Retinal pigment epithelial cell (primary cell): ENCODE results near the gene PTGR1.

Source experiments
- DNase-seq: peaks from one replicate; pipeline ENCODE4 v3.0.0-alpha.2; 2010; ENCODE audit warnings: low read depth
- H3K4me3 ChIP-seq: 2 replicates; pipeline ENCODE4 v1.5.1; 2011; ENCODE audit warnings: mild to moderate bottlenecking, low read length, control low read depth, moderate library complexity
- TF ChIP-seq, protein P1 (sequence below): conservative IDR thresholded peaks from 2 replicates; pipeline ENCODE4 v1.5.1; 2011; ENCODE audit warnings: low read depth, low read length, control low read depth, inconsistent platforms

The PTGR1 gene

DNA sequence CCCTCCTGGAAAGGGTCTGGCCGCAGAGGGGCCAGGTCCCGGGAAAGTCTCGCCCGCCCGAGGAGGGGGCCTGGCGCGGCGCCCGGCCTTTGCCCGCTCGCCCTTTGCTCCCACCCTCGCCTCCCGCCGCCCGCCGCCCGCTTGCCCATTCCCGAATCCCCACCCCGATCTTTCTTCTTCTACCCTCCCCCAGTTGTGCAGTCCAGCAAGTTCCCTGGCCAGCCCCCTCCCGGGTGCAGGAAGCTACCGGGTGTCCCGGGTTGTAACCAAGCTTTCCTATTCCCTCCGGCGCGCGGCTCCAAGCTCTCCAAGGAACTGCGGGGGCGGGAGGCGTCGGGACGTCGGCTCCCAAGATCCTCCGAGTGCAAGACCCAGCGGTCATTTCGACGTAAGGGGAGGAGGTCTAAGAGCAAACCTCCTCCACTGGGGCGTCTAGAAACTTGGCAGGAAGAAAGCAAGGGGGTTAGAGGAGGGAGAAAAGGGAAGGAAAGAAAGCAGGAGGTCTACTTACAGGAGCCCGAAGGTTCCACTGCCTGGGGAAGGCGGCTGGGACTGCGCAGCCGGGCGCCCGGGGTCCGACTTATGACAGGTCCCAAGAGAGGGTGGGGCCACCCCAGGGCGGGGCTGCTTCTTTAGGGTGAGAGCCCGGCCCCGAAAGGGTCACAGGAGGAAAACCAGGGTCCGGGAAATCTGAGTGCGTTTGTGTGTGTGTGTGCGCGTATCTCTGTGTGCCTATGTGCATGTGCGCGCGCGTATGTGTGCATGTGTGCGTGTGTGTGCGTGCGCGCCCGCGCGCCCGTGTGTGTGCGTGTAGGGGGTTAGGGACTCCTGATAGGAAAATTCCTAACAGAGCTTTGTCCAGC lies at the start of gene PTGR1:
Gene PTGR1, minus strand, starts transcription at position 556 of the 863 bp plus-strand sequence. CDS start 2,225 bp downstream, outside the sequence.
- H3K4me3 ChIP-seq = peak within 1 kb of the TSS; percentile 76
- peak; percentile 73 for DNase-seq
- TF ChIP-seq, protein P1, sequence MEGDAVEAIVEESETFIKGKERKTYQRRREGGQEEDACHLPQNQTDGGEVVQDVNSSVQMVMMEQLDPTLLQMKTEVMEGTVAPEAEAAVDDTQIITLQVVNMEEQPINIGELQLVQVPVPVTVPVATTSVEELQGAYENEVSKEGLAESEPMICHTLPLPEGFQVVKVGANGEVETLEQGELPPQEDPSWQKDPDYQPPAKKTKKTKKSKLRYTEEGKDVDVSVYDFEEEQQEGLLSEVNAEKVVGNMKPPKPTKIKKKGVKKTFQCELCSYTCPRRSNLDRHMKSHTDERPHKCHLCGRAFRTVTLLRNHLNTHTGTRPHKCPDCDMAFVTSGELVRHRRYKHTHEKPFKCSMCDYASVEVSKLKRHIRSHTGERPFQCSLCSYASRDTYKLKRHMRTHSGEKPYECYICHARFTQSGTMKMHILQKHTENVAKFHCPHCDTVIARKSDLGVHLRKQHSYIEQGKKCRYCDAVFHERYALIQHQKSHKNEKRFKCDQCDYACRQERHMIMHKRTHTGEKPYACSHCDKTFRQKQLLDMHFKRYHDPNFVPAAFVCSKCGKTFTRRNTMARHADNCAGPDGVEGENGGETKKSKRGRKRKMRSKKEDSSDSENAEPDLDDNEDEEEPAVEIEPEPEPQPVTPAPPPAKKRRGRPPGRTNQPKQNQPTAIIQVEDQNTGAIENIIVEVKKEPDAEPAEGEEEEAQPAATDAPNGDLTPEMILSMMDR = no peak

DNA sequence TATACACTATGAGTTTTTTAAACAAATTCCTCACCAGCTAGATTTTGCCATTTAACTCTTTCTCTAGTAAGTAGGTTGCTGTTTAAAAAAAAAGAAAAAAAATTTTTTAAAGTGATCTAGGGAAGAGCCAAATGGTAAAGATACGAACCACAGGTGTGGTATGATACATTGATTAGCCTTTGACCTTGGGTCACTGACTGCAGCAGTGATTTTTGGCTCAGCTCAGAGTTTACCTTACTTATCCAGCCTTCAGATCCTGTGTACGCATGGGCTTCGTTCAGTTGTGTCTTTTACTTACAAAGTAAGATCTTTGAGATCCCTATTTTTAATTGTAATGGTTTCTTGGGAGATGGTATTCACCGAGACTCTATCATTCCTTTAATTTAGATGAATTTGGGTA lies 49.6 kb upstream of the PTGR1 start:
- TF ChIP-seq, protein P1 = no peak
- H3K4me3 ChIP-seq = no peak overlapping the region
- no peak for DNase-seq

DNA sequence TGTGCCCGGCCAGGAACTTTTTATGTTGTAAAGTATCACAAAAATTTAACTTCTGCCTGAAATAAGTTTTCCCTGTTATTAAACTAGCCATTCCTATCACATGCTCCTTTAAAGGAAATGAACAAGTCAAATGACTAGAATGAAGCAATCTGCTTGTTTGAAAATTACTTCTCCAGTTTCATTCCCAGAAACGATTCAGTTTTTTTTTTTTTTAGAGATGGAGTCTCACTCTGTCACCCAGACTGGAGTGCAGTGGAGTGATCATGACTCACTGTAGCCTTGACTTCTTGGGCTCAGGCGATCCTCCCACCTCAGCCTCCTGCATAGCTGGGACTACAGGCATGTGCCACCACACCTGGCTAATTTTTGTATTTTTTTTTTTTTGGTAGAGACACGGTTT lies 48.6 kb upstream of the PTGR1 start:
- H3K4me3 ChIP-seq = no peak overlapping the region
- TF ChIP-seq, protein P1 = no peak
- no peak for DNase-seq

DNA sequence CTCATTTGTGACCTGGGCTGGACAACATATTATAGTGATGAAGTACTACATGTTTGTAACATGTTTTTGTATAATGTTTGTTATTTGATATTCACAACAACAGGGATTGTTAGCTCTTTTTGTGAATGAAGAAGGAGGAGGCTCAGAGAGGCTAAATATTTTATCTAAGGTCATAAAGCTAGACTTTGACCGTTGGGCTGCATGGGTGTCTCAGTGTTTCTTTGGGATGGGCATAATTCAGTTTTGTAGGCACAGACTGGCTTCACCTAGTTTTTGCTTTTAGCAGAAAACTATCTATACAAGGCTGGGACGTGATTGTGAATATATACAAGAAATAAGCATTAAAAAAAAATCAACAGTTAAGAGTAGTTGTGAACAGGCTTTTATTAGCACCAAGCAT lies 47.0 kb upstream of the PTGR1 start:
- H3K4me3 ChIP-seq = no peak overlapping the region
- TF ChIP-seq, protein P1 = no peak
- DNase-seq = no peak

DNA sequence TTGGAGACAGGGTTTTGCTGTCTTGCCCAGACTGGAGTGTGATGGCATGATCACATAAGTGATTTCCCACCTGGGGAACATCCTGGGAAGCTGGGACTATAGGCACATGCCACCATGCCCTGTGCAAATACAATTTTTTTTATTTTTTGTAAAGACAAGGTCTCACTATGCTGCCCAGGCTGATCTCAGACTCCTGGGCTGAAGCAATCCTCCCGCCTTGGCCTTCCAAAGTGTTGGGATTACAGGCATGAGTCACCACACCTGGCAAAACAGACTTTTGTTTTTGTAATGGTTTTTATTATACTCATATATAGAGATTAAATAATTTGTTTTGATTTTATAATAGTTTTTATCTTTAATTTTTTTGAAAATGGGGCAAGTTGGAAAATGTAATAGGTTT lies 46.4 kb upstream of the PTGR1 start:
- TF ChIP-seq, protein P1 = no peak
- no peak for DNase-seq
- no peak overlapping the region for H3K4me3 ChIP-seq

DNA sequence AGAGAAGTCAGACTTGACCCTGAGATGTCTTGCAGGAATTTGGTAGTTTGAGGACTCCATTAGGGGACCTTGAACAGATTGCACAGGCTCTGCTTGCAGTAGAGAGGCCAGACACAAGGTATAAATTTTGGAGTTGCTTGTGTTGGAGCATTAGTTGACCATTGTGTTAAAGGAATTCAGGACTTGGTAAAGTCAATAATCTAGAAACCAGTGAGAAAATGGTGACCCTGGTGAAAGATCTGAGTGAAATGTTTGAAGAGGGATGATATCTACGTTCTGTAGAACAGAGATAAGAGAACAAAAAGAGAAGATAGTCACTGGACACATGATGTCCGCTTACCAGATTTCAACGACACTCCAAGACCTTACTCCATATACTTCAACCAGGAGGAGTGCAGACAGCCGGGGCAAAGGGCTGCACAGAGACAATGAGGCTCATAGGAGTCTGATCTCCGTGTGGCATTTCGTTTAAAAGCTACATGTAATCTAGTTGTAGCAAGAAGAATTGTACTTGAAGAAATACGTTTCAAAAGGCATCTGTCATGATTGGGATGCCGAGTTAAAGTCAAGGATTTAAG lies 44.8 kb upstream of the PTGR1 start:
- TF ChIP-seq, protein P1 = no peak
- no peak overlapping the region for H3K4me3 ChIP-seq
- no peak for DNase-seq

DNA sequence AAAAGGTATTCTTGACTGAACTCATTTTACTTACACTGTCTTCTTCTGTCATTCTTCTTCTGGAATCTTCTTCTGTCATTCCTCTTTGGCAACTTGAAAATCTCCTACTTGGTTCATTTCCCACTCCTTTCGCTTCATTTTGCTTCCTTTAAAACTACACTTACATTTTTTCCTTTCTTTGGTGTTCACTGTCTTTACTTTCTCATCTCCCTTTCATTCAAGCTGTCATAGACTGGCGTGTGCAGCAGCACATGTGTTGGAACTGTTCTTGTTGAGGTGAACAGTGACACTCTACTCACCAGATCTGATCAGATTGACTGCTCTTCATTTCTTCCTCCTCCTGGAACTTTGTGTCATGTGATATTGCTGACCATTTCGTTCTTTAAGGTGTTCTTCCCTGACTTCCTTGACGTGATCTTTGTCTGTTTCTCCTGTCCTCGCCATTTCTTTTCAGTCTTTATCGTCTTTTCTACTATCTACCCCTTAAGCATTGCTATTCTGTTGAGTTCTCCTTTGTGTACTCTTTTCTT lies 38.0 kb upstream of the PTGR1 start:
- no peak overlapping the region for H3K4me3 ChIP-seq
- DNase-seq = no peak
- TF ChIP-seq, protein P1 = no peak
